DND-41 (cell line): ENCODE results near the gene TRMT112.

Source experiments
- ATAC-seq: fragments of 200-7000 bp; cut with Tn5 transposase; 3 replicates; pipeline ENCODE4 v1.9.1; 2021; ENCODE audit warnings: low read depth; ENCODE audit not compliant: insufficient read depth
- DNase-seq: peaks from one replicate; pipeline ENCODE4 v3.0.0-alpha.2; 2020
- H2AFZ ChIP-seq: 2 replicates; pipeline ENCODE4 v1.6.0; 2012; ENCODE audit warnings: low read depth, low read length
- H3K27ac ChIP-seq: 2 replicates; pipeline ENCODE4 v1.5.1; 2012; ENCODE audit warnings: low read length, inconsistent platforms
- H3K27me3 ChIP-seq: fragments of 200-600 bp; sonication (generic); 2 replicates; pipeline ENCODE4 v1.6.0; 2012; ENCODE audit warnings: low read length, mild to moderate bottlenecking, inconsistent platforms; ENCODE audit not compliant: insufficient read depth, poor library complexity
- H3K36me3 ChIP-seq: 2 replicates; pipeline ENCODE4 v1.5.1; 2012; ENCODE audit warnings: low read length, inconsistent platforms; ENCODE audit not compliant: insufficient read depth
- H3K4me1 ChIP-seq: 2 replicates; pipeline ENCODE4 v1.5.1; 2012; ENCODE audit warnings: mild to moderate bottlenecking, low read length; ENCODE audit not compliant: insufficient read depth
- H3K4me2 ChIP-seq: 2 replicates; pipeline ENCODE4 v1.6.0; 2012; ENCODE audit warnings: mild to moderate bottlenecking, moderate library complexity, low read length, inconsistent platforms; ENCODE audit not compliant: insufficient read depth
- H3K4me3 ChIP-seq, 2 experiments: fragments of 200-600 bp in 1 of 2; shearing (Covaris generic) in 1 of 2; 2 replicates each; pipeline ENCODE4 v1.5.1; 2012 to 2016; ENCODE audit warnings: inconsistent platforms in 2 of 2, low read length in 2 of 2, mild to moderate bottlenecking in 2 of 2, low read depth in 1 of 2, moderate library complexity in 1 of 2
- H3K79me2 ChIP-seq: 2 replicates; pipeline ENCODE4 v1.6.0; 2012; ENCODE audit warnings: low read length, inconsistent platforms; ENCODE audit not compliant: insufficient read depth
- H3K9ac ChIP-seq: 2 replicates; pipeline ENCODE4 v1.6.0; 2012; ENCODE audit warnings: low read depth, mild to moderate bottlenecking, inconsistent platforms, low read length, moderate library complexity
- H3K9me3 ChIP-seq: 2 replicates; pipeline ENCODE4 v1.5.1; 2012; ENCODE audit warnings: low read length, moderate library complexity, mild to moderate bottlenecking, inconsistent platforms; ENCODE audit not compliant: insufficient read depth, severe bottlenecking
- H4K20me1 ChIP-seq: 2 replicates; pipeline ENCODE4 v1.6.0; 2012; ENCODE audit warnings: low read length; ENCODE audit not compliant: insufficient read depth
- EZH2 ChIP-seq: IDR thresholded peaks from 3 replicates; pipeline ENCODE4 v1.6.1; 2012; ENCODE audit warnings: borderline replicate concordance, low read depth, mild to moderate bottlenecking, moderate library complexity, low read length, inconsistent platforms; ENCODE audit not compliant: severe bottlenecking
- TF ChIP-seq, protein P1 (sequence below): IDR thresholded peaks from 2 replicates; pipeline ENCODE4 v1.5.1; 2012; ENCODE audit warnings: borderline replicate concordance, low read length, moderate library complexity, mild to moderate bottlenecking; ENCODE audit not compliant: poor library complexity, severe bottlenecking; ENCODE audit errors: extremely low read depth

The TRMT112 gene

DNA sequence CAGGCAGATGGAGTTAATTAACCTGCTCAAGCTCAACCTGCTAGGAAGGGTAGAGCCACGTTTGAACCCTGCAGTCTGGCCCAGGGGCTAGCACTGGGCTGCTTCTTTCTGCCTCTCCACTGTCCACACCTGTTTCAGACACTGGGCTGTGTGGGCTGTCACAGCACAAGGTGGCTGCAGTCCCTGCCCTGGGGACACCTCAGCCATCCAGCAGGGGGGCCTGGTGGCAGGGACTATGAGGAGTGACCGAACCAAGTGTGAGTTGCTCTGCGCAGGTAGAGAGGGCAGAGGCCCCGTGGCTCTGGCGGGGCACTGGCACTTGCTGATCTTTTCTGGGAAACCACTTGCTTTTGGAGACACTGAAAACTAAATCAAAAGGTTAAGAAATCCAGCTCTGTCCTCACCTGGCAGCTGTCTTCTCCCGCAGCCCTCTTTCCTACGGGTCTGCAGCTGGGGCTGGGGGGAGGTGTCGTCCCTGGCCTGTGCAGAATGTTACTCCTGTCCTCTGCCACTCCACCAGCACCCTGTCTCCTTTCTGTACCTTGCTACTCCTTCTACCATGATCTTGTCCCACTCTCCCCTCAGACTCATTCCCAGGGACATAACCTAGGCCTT lies 38.7 kb downstream of the TRMT112 start:
- peaks cover 9% of the 10 kb centered on the region for H3K4me1 ChIP-seq
- H3K4me2 ChIP-seq: no peak overlapping the region
- no peaks in the 10 kb centered on the region for H4K20me1 ChIP-seq
- H3K79me2 ChIP-seq: peaks cover 27% of the 10 kb centered on the region
- ATAC-seq (no peak), DNase-seq (no peak)
- H3K27ac ChIP-seq: no peak overlapping the region
- no peaks in the 10 kb centered on the region for H3K27me3 ChIP-seq
- H2AFZ ChIP-seq: no peak overlapping the region
- H3K36me3 ChIP-seq: peaks cover 47% of the 10 kb centered on the region
- no peaks in the 10 kb centered on the region for H3K9me3 ChIP-seq
- no peak overlapping the region for H3K4me3 ChIP-seq
- no peak overlapping the region for H3K9ac ChIP-seq
- TF ChIP-seq, protein P1, sequence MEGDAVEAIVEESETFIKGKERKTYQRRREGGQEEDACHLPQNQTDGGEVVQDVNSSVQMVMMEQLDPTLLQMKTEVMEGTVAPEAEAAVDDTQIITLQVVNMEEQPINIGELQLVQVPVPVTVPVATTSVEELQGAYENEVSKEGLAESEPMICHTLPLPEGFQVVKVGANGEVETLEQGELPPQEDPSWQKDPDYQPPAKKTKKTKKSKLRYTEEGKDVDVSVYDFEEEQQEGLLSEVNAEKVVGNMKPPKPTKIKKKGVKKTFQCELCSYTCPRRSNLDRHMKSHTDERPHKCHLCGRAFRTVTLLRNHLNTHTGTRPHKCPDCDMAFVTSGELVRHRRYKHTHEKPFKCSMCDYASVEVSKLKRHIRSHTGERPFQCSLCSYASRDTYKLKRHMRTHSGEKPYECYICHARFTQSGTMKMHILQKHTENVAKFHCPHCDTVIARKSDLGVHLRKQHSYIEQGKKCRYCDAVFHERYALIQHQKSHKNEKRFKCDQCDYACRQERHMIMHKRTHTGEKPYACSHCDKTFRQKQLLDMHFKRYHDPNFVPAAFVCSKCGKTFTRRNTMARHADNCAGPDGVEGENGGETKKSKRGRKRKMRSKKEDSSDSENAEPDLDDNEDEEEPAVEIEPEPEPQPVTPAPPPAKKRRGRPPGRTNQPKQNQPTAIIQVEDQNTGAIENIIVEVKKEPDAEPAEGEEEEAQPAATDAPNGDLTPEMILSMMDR: no peak
- TF ChIP-seq EZH2: no peak

DNA sequence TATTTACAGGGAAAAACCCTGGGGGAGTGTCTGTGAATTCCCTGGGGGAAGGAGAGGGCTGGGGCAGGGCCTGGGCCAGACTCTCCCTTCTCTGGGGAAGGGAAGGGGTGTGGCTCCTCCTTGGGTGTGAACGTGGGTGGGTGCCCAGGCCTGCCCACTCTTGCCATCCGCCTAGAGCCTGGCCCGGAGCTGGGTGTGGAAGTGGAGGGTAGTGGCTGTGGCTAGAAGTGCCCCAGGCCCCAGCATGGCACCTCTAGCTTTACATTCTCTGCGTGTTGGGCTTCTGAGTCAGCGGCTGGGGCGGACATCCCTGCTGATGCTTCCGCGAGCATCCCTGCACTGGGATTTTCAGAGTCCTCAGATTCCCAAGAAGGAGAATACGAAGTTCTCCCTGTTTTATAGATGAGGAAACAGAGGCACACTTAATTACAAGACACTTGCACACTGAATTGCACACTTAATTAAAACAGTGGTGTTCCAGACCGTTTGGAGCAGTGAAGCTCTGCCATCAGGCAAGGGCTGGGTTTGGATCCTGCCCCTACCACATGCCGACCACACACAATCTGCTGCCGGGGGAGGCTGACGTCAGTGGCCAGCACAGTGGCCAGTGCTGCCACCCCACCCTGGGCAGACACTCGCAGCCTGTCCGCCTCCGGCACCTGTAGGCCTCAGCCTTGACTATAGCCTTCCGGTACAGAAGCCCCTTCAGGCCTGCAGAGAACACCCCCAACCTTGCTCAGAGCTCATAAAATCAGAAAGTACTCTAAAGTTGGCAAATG lies 40.5 kb downstream of the TRMT112 start:
- no peak for ATAC-seq
- no peaks in the 10 kb centered on the region for H4K20me1 ChIP-seq
- peaks cover 9% of the 10 kb centered on the region for H3K4me1 ChIP-seq
- H3K4me3 ChIP-seq: no peak overlapping the region
- peaks cover 33% of the 10 kb centered on the region for H3K36me3 ChIP-seq
- H3K79me2 ChIP-seq: peaks cover 23% of the 10 kb centered on the region
- DNase-seq: no peak
- no peak overlapping the region for H3K27ac ChIP-seq
- H3K9me3 ChIP-seq: no peaks in the 10 kb centered on the region
- no peak overlapping the region for H3K9ac ChIP-seq
- no peaks in the 10 kb centered on the region for H3K27me3 ChIP-seq
- no peak overlapping the region for H3K4me2 ChIP-seq
- TF ChIP-seq, protein P1: no peak
- H2AFZ ChIP-seq: no peak overlapping the region

DNA sequence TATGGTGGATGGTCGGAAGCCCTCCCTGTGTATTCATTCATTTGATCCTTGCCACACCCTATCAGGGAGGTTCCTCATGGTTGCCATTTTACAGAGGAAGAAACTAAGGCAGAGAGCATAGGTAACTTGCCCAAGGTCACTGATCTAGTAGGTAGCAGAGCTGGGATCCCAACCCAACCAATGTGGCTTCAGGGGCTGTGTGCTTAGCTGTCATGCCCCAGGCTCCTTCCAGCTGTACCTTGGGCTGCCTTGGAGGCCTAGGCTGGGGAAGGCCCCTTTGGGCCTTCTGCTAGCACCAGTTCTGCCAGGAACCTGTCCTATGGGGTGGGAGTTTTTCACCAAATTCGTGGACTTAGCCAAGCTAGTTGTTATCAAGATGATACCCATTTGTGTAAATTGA lies 41.5 kb downstream of the TRMT112 start:
- no peak for TF ChIP-seq EZH2
- TF ChIP-seq, protein P1: no peak
- Histone ChIP-seq H3K79me2 (peaks cover 28% of the 10 kb centered on the region), H3K4me2 (no peak overlapping the region), H3K27me3 (no peaks in the 10 kb centered on the region), H2AFZ (no peak overlapping the region), H3K9ac (no peak overlapping the region), H3K36me3 (peaks cover 32% of the 10 kb centered on the region), H3K4me3 (no peak overlapping the region), H4K20me1 (no peaks in the 10 kb centered on the region), H3K4me1 (peaks cover 17% of the 10 kb centered on the region), H3K27ac (no peak overlapping the region), H3K9me3 (no peaks in the 10 kb centered on the region)
- no peak for ATAC-seq
- DNase-seq: no peak
